Activated CD8-positive, alpha-beta T cell treated with anti-CD3 and anti-CD28 coated beads for 36 hours (primary cell): Measurements from ENCODE around the gene RUNX1. TPM values are rescaled to one million over a fixed set of nuclear protein-coding genes. Genes with fewer than 3 reads are reported as not detected.

Source experiments
- ATAC-seq: fragments of 200-7000 bp; cut with Tn5 transposase; one replicate; pipeline ENCODE4 v1.10.0; 2021; ENCODE audit warnings: mild to moderate bottlenecking, moderate library complexity
- CTCF ChIA-PET: fragments of 350-600 bp; sonication (Branson Sonifier 250); formaldehyde crosslinking; loops from one replicate; lab custom pipeline; 2021; ENCODE audit warnings: antibody characterized with exemption; lab: Charles Lee
- POLR2A ChIA-PET: fragments of 350-600 bp; sonication (Branson Sonifier 250); formaldehyde crosslinking; loops from one replicate; lab custom pipeline; 2021; ENCODE audit warnings: antibody characterized with exemption; lab: Charles Lee
- DNase-seq: peaks from one replicate; pipeline ENCODE4 v3.0.0-alpha.2; 2020
- H3K27ac Mint-ChIP-seq: one replicate; pipeline ENCODE4 v1.8.0; 2021; ENCODE audit warnings: mild to moderate bottlenecking, mixed read lengths
- H3K27me3 Mint-ChIP-seq: one replicate; pipeline ENCODE4 v1.8.0; 2021; ENCODE audit warnings: mixed read lengths
- H3K36me3 Mint-ChIP-seq: one replicate; pipeline ENCODE4 v1.8.0; 2021; ENCODE audit warnings: low read depth, mixed read lengths
- H3K4me1 Mint-ChIP-seq: one replicate; pipeline ENCODE4 v1.8.0; 2021; ENCODE audit warnings: low read depth, mixed read lengths
- H3K4me3 Mint-ChIP-seq: one replicate; pipeline ENCODE4 v1.8.0; 2021; ENCODE audit warnings: mild to moderate bottlenecking, moderate library complexity, mixed read lengths
- H3K9me3 Mint-ChIP-seq: one replicate; pipeline ENCODE4 v1.8.0; 2021; ENCODE audit warnings: mixed read lengths
- CTCF ChIP-seq: fragments of 200-600 bp; IDR thresholded peaks from one replicate; pipeline ENCODE4 v1.8.0; 2022; ENCODE audit warnings: antibody characterized with exemption, mild to moderate bottlenecking
- intact Hi-C: fragments of 100-400 bp; cut with micrococcal nuclease; formaldehyde crosslinking; loops from one replicate; pipeline ENCODE4 v1.10.0; 2022
- total RNA-seq, 2 experiments: library from RNA; stranded (reverse); gene quantifications; one replicate each; pipeline ENCODE4 v1.2.3, GENCODE V29; 2021

RUNX1 gene
- total RNA-seq, 2 experiments from 2014 or later = 18.7 to 19.0 TPM

GRCh38 chr21:34922479-34922878 is 126.6 kb downstream of the RUNX1 start:
- no peak for DNase-seq
- ChIA-PET POLR2A (interaction anchor here (0.8 to 1.7 kb wide), 5 partner anchors 13 to 44 kb away, joined by 3 to 4 read pairs (median 3); no protein-coding TSS in a partner anchor), CTCF (interaction anchor here (1.0 kb wide), 1 partner anchor 30 kb away, joined by 3 read pairs; no protein-coding TSS in a partner anchor)
- TF ChIP-seq CTCF = no peak
- Mint-ChIP-seq H3K27me3 (no peaks in the 10 kb centered on the region), H3K9me3 (no peaks in the 10 kb centered on the region), H3K4me3 (no peak overlapping the region), H3K27ac (peak overlapping the region; percentile 14), H3K4me1 (peaks cover 68% of the 10 kb centered on the region), H3K36me3 (peaks cover 22% of the 10 kb centered on the region)
- intact Hi-C loops = no loop called here
- ATAC-seq = peak; percentile 32

DNA sequence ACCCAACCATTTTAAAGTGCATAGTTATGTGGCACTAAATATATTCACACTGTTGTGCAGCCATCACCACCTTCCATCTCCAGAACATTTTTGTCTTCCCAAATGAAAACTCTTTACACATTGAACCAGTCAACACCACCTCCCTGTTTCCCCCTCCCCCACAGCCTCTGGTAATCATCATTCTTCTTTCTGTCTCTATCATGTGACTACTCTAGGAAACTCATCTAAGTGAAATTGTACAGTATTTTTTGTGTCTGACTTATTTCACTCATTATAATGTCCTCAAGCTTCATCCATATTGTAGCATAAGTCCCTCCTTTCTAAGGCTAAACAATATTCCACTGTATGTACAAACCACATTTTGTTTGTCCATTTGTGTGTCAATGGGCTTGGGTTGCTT is 128.0 kb downstream of the RUNX1 start:
- no peaks in the 10 kb centered on the region for H3K27me3 Mint-ChIP-seq
- no peaks in the 10 kb centered on the region for H3K9me3 Mint-ChIP-seq
- CTCF ChIA-PET = interaction anchor here (1.9 kb wide), 1 partner anchor 11 kb away, joined by 5 read pairs; no protein-coding TSS in a partner anchor
- POLR2A ChIA-PET = interaction anchor here (0.8 kb wide), 1 partner anchor 126 kb away, joined by 3 read pairs; no protein-coding TSS in a partner anchor
- no peak overlapping the region for H3K4me3 Mint-ChIP-seq
- ATAC-seq (no peak), DNase-seq (no peak)
- no peak for TF ChIP-seq CTCF
- peaks cover 62% of the 10 kb centered on the region for H3K4me1 Mint-ChIP-seq
- no peak overlapping the region for H3K27ac Mint-ChIP-seq
- intact Hi-C loops = no loop called here
- peaks cover 15% of the 10 kb centered on the region for H3K36me3 Mint-ChIP-seq

DNA sequence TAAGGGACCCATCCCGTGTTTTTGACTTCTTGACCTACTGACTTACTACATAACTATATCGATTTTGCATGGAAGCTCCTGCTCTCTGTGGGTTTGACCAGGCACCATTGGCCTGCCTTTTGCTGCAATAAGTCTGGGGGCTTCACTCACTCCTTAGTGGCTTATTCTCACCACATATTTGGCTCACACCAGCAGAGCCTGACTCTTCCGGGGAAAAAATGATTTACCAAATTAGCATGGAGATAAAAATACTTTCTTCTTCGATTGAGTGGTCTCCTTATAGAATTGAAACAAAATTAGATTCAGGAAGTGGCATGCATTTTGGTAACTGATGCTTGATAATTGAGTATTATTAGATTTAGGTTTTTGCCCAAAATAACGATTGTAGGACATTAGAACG is 129.7 kb downstream of the RUNX1 start:
- Mint-ChIP-seq H3K27ac (no peak overlapping the region), H3K36me3 (peaks cover 7% of the 10 kb centered on the region), H3K4me3 (no peak overlapping the region), H3K27me3 (no peaks in the 10 kb centered on the region), H3K4me1 (peaks cover 55% of the 10 kb centered on the region), H3K9me3 (no peaks in the 10 kb centered on the region)
- TF ChIP-seq CTCF = no peak
- DNase-seq (no peak), ATAC-seq (no peak)
- intact Hi-C loops = no loop called here
- CTCF ChIA-PET = interaction anchor here (1.0 to 1.9 kb wide), 3 partner anchors 12 to 16 kb away, joined by 3 to 5 read pairs (median 3); no protein-coding TSS in a partner anchor
- POLR2A ChIA-PET = no interaction called here

DNA sequence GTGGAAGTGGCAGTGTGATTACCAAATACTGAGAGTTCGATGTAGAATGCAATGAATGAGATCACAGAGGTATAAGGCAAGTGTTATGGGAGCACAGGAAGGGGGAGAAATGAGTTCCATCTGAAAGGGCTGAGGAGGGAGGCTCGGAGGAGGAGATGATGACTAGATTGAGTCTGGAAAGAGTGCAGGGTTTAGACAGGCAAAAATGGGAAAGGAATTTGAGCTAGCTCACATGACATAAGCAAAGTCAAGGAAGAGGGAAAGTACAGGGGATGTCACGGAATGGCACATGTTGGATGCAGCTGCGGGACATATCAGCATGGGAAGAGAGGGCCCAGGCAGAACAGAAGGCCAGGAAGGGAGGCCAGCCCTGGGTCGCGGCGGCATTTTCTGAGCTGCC is 132.7 kb downstream of the RUNX1 start:
- Mint-ChIP-seq H3K9me3 (no peaks in the 10 kb centered on the region), H3K4me1 (peaks cover 44% of the 10 kb centered on the region), H3K27ac (no peak overlapping the region), H3K36me3 (no peaks in the 10 kb centered on the region), H3K4me3 (no peak overlapping the region), H3K27me3 (no peaks in the 10 kb centered on the region)
- DNase-seq (no peak), ATAC-seq (no peak)
- TF ChIP-seq CTCF = no peak
- POLR2A ChIA-PET = interaction anchor here (0.6 kb wide), 1 partner anchor 31 kb away, joined by 3 read pairs; no protein-coding TSS in a partner anchor
- CTCF ChIA-PET = no interaction called here
- intact Hi-C loops = no loop called here

GRCh38 chr21:34915364-34915841 is 133.7 kb downstream of the RUNX1 start:
- Mint-ChIP-seq H3K9me3 (no peaks in the 10 kb centered on the region), H3K27me3 (no peaks in the 10 kb centered on the region), H3K27ac (no peak overlapping the region), H3K36me3 (no peaks in the 10 kb centered on the region), H3K4me3 (no peak overlapping the region), H3K4me1 (peaks cover 43% of the 10 kb centered on the region)
- CTCF ChIA-PET = no interaction called here
- intact Hi-C loops = no loop called here
- TF ChIP-seq CTCF = no peak
- DNase-seq (no peak), ATAC-seq (no peak)
- POLR2A ChIA-PET = interaction anchor here (1.3 kb wide), 1 partner anchor 17 kb away, joined by 3 read pairs; no protein-coding TSS in a partner anchor
